Measurements from ENCODE around the gene THADA. TPM values are rescaled to one million over a fixed set of nuclear protein-coding genes. Genes with fewer than 3 reads are reported as not detected.
A peak's percentile ranks its signal among the peaks of the same experiment; 100 is the strongest.
"Not testable (repeated sequence)": the region's sequence is repeated elsewhere in the genome, so short reads cannot be mapped to it uniquely, and the experiment has no call there.

THADA gene
- total RNA-seq, 3 donors from 2014 or later (not counting 1 experiment from before 2014, with no cell fraction given): 34.1 to 35.7 (median 35.3) TPM

DNA sequence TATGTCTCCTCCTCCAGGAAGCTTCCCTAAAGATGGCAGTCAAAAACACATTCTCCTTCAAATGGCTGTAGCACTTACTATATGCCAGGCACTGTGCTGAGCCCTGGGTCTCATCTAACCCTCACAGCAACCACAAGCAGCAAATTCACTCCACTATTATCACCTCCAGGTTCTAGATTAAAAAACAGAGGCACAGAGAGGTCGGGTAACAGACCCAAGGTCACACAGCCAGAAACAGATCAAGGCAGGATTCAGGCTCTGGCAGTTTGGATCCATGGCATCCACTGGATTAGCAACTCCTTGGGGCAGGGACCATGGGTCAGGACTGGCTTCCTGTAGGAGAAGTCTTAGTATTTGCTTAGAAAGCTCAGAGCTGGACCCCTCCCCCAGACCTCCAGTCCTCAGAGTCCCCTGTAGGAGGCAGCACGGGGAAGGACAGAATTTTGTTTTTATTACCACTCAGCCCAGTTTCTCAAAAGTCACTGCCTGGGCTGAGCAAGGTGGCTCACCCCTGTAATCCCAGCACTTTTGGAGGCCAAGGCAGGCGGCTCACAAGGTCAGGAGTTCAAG is 403.8 kb downstream of the THADA start:
- no peak overlapping the region for H3K27ac ChIP-seq (ENCODE audit: low read length)
- no peaks in the 10 kb centered on the region for H3K9me3 ChIP-seq (ENCODE audit: control insufficient read depth, insufficient read depth, low read length)
- no peak overlapping the region for H3K4me3 ChIP-seq (ENCODE audit: low read length)
- no peak overlapping the region for H3K4me3 Mint-ChIP-seq
- H3K27ac Mint-ChIP-seq: peak overlapping the region; percentile 19 to 97
- TF ChIP-seq, protein P1, sequence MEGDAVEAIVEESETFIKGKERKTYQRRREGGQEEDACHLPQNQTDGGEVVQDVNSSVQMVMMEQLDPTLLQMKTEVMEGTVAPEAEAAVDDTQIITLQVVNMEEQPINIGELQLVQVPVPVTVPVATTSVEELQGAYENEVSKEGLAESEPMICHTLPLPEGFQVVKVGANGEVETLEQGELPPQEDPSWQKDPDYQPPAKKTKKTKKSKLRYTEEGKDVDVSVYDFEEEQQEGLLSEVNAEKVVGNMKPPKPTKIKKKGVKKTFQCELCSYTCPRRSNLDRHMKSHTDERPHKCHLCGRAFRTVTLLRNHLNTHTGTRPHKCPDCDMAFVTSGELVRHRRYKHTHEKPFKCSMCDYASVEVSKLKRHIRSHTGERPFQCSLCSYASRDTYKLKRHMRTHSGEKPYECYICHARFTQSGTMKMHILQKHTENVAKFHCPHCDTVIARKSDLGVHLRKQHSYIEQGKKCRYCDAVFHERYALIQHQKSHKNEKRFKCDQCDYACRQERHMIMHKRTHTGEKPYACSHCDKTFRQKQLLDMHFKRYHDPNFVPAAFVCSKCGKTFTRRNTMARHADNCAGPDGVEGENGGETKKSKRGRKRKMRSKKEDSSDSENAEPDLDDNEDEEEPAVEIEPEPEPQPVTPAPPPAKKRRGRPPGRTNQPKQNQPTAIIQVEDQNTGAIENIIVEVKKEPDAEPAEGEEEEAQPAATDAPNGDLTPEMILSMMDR (IDR thresholded peaks at IDR 0.05): peak; percentile 41
- DNase-seq (peak in 1 of 2 donors; percentile 63), ATAC-seq (no peak)
- no peaks in the 10 kb centered on the region for H3K36me3 Mint-ChIP-seq
- 83% methylated on average over 3 of the region's 3 CpGs for WGBS (ENCODE audit: insufficient coverage)
- no peaks in the 10 kb centered on the region for H3K27me3 Mint-ChIP-seq (ENCODE audit: low read depth in 2 of 2)
- H3K9me3 Mint-ChIP-seq: peaks cover 0 to 2% of the 10 kb centered on the region in 2 donors
- H3K4me1 Mint-ChIP-seq: peaks cover 32 to 65% of the 10 kb centered on the region in 2 donors
- no peaks in the 10 kb centered on the region for H3K36me3 ChIP-seq (ENCODE audit: control insufficient read depth, insufficient read depth, low read length)
- peaks cover 55% of the 10 kb centered on the region for H3K4me1 ChIP-seq (ENCODE audit: control insufficient read depth, insufficient read depth, low read length)
- no peaks in the 10 kb centered on the region for H3K27me3 ChIP-seq (ENCODE audit: control insufficient read depth, insufficient read depth, low read length)
- intact Hi-C loops (cut with micrococcal nuclease): no loop called here

DNA sequence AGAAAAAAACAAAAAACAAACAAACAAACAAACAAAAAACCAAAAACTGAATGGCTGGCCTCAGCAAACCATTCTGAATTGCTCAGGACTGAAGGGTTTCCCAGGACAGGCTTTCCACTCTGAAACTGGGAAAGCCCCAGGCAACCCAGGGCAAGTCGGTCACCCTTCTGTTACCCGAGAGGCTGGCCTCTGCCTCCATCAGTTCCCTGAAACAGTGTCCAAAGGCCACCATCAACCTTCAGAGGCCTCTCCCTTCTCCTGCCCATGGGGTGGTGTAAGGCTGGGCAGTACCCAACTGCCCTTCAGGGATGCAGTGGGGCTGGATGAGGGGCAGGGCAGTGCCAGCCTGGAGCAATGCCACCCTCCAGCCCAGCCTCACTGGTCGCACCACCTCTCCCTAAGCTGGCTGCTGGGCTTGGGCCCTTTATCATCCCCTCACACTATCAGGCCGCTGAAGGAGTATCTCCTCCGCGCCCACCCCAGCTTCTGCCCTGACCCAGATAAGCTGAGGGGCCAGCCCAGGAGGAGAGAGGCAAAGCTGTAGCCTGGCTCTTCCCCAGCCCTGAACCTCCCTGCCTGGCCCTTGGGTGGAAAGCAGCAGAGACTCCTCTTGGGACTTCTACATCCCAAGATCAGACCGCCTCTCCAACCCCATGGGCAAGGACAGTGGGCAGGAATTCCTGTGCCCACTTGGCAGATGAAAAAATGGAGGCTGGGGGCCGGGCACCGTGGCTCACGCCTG is 405.4 kb downstream of the THADA start:
- TF ChIP-seq, protein P1 (IDR thresholded peaks at IDR 0.05): no peak
- H3K27ac ChIP-seq (ENCODE audit: low read length): no peak overlapping the region
- Mint-ChIP-seq H3K36me3 (no peaks in the 10 kb centered on the region), H3K4me1 (peaks cover 29 to 60% of the 10 kb centered on the region in 2 donors), H3K27ac (no peak overlapping the region), H3K4me3 (no peak overlapping the region), H3K9me3 (no peaks in the 10 kb centered on the region), H3K27me3 (ENCODE audit: low read depth in 2 of 2) (no peaks in the 10 kb centered on the region)
- no peak overlapping the region for H3K4me3 ChIP-seq (ENCODE audit: low read length)
- no peaks in the 10 kb centered on the region for H3K36me3 ChIP-seq (ENCODE audit: control insufficient read depth, insufficient read depth, low read length)
- 96% methylated on average over 10 of the region's 10 CpGs for WGBS (ENCODE audit: insufficient coverage)
- ATAC-seq (no peak), DNase-seq (no peak)
- intact Hi-C loops (cut with micrococcal nuclease): no loop called here
- H3K9me3 ChIP-seq (ENCODE audit: control insufficient read depth, insufficient read depth, low read length): no peaks in the 10 kb centered on the region
- H3K4me1 ChIP-seq (ENCODE audit: control insufficient read depth, insufficient read depth, low read length): peaks cover 43% of the 10 kb centered on the region
- H3K27me3 ChIP-seq (ENCODE audit: control insufficient read depth, insufficient read depth, low read length): no peaks in the 10 kb centered on the region

DNA sequence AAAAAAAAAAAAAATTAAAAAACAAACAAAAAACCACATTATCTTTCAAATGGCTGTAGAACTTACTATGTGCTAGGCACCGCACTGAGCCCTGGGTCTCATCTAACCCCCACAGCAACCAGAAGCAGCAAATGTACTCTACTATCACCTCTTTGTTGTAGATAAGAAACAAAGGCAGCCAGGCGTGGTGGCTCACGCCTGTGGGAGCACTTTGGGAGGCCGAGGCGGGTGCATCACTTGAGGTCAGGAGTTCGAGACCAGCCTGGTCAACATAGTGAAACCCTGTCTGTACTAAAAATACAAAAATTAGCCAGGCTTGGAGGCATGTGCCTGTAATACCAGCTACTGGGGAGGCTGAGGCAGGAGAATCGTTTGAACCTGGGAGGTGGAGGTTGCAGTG is 406.0 kb downstream of the THADA start:
- DNase-seq; H3K27me3 ChIP-seq (ENCODE audit: control insufficient read depth, insufficient read depth, low read length); H3K9me3 ChIP-seq (ENCODE audit: control insufficient read depth, insufficient read depth, low read length); H3K27me3 Mint-ChIP-seq (ENCODE audit: low read depth in 2 of 2); H3K36me3 Mint-ChIP-seq; intact Hi-C loops (cut with micrococcal nuclease); ATAC-seq; H3K9me3 Mint-ChIP-seq; H3K4me3 Mint-ChIP-seq; H3K27ac ChIP-seq (ENCODE audit: low read length); H3K27ac Mint-ChIP-seq; H3K4me3 ChIP-seq (ENCODE audit: low read length); H3K36me3 ChIP-seq (ENCODE audit: control insufficient read depth, insufficient read depth, low read length): not testable (repeated sequence)
- H3K4me1 ChIP-seq (ENCODE audit: control insufficient read depth, insufficient read depth, low read length): peaks cover 41% of the 10 kb centered on the region
- WGBS (ENCODE audit: insufficient coverage): 89% methylated on average over 7 of the region's 7 CpGs
- H3K4me1 Mint-ChIP-seq: peaks cover 24 to 58% of the 10 kb centered on the region in 2 donors

DNA sequence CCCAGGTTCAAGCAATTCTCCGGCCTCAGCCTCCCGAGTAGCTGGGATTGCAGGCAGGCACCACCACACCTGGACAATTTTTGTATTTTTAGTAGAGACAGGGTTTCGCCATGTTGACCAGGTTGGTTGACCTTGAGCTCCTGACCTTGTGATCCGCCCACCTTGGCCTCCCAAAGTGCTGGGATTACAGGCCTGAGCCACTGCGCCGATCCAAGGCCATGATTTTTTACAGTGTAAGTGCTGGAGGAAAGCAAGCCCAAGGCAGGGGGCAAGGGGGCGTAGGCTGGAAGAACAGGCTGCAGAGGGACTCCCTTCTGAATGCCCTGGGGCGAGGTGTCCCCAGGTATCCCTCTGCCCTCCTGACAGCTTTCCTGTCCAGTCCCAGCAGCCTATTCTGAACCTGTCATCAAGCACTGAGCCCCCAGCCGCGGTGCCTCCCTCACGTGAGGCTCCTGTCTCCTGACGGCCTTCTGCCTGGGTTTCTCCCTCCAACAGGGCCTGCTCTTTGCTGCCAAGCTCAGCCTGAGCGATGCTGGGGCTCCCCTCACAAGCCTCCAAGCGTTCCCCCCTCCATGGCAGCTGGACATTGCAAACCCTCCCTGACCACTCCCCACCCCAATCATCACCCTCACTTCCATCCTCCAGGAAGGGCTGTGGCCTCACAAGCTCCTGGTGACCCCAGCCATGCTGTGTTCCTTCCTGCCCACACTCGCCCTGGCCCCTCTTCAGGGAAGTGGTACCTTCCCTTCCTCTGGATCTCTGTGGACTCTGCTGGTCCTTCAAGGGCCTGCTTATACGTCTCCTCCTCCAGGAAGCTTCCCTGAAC is 407.1 kb downstream of the THADA start:
- TF ChIP-seq, protein P1 (IDR thresholded peaks at IDR 0.05): no peak
- no peak overlapping the region for H3K4me3 Mint-ChIP-seq
- no peaks in the 10 kb centered on the region for H3K36me3 ChIP-seq (ENCODE audit: control insufficient read depth, insufficient read depth, low read length)
- no peak overlapping the region for H3K27ac ChIP-seq (ENCODE audit: low read length)
- H3K9me3 Mint-ChIP-seq: no peaks in the 10 kb centered on the region
- no peaks in the 10 kb centered on the region for H3K27me3 ChIP-seq (ENCODE audit: control insufficient read depth, insufficient read depth, low read length)
- H3K4me1 Mint-ChIP-seq: peaks cover 24 to 57% of the 10 kb centered on the region in 2 donors
- peaks cover 0 to 2% of the 10 kb centered on the region in 2 donors for H3K27me3 Mint-ChIP-seq (ENCODE audit: low read depth in 2 of 2)
- intact Hi-C loops (cut with micrococcal nuclease): no loop called here
- H3K4me3 ChIP-seq (ENCODE audit: low read length): no peak overlapping the region
- H3K9me3 ChIP-seq (ENCODE audit: control insufficient read depth, insufficient read depth, low read length): no peaks in the 10 kb centered on the region
- no peak for ATAC-seq
- no peak overlapping the region for H3K27ac Mint-ChIP-seq
- H3K4me1 ChIP-seq (ENCODE audit: control insufficient read depth, insufficient read depth, low read length): peaks cover 37% of the 10 kb centered on the region
- H3K36me3 Mint-ChIP-seq: no peaks in the 10 kb centered on the region
- WGBS (ENCODE audit: insufficient coverage): 95% methylated on average over 16 of the region's 16 CpGs
- no peak for DNase-seq

Data from natural killer cell (primary cell).